HG03159 (cell line): Measurements from ENCODE around the gene DYRK2.

ENCODE experiments used
- ATAC-seq: cut with Tn5 transposase; IDR thresholded peaks from one replicate; pipeline ENCODE4 v1.9.1; 2021; ENCODE audit warnings: mild to moderate bottlenecking, moderate library complexity; ENCODE audit not compliant: unreplicated experiment

Gene DYRK2

GRCh38 chr12:67648521-67649260, at the start of gene DYRK2:
Gene DYRK2 (plus strand): TSS chr12:67648745. CDS start chr12:67649134, 389 bp downstream.
- peak; percentile 53 for ATAC-seq

- ATAC-seq = no peak
These were observed 48.9 kb upstream of the DYRK2 start for GRCh38 chr12:67599691-67600090.

GRCh38 chr12:67601126-67601525, 47.4 kb upstream of the DYRK2 start:
- ATAC-seq = no peak

GRCh38 chr12:67609226-67609870, 39.2 kb upstream of the DYRK2 start:
- ATAC-seq = no peak

GRCh38 chr12:67613040-67613439, 35.5 kb upstream of the DYRK2 start:
- ATAC-seq = no peak

- ATAC-seq = no peak
These were observed 30.9 kb upstream of the DYRK2 start for GRCh38 chr12:67617629-67618028.

GRCh38 chr12:67618303-67618702, 30.2 kb upstream of the DYRK2 start:
- ATAC-seq = no peak

GRCh38 chr12:67621112-67621511, 27.4 kb upstream of the DYRK2 start:
- ATAC-seq = no peak

- no peak for ATAC-seq
These were observed 26.6 kb upstream of the DYRK2 start for GRCh38 chr12:67621926-67622325.

GRCh38 chr12:67623259-67623658, 25.3 kb upstream of the DYRK2 start:
- no peak for ATAC-seq

GRCh38 chr12:67624355-67624754, 24.2 kb upstream of the DYRK2 start:
- no peak for ATAC-seq

GRCh38 chr12:67625004-67625403, 23.5 kb upstream of the DYRK2 start:
- ATAC-seq = no peak

GRCh38 chr12:67626156-67626555, 22.4 kb upstream of the DYRK2 start:
- ATAC-seq = no peak

- ATAC-seq = peak; percentile 97
These were observed 18.0 kb upstream of the DYRK2 start for GRCh38 chr12:67630373-67631088.

- ATAC-seq = no peak
These were observed 16.5 kb upstream of the DYRK2 start for GRCh38 chr12:67632005-67632404.

- no peak for ATAC-seq
These were observed 15.4 kb upstream of the DYRK2 start for GRCh38 chr12:67633024-67633610.

- no peak for ATAC-seq
These were observed 14.8 kb upstream of the DYRK2 start for GRCh38 chr12:67633708-67634107.

- no peak for ATAC-seq
These were observed 14.2 kb upstream of the DYRK2 start for GRCh38 chr12:67634303-67634761.

- ATAC-seq = no peak
These were observed 10.8 kb upstream of the DYRK2 start for GRCh38 chr12:67637718-67638117.

GRCh38 chr12:67638694-67639093, 9.9 kb upstream of the DYRK2 start:
- no peak for ATAC-seq

GRCh38 chr12:67640863-67641262, 7.7 kb upstream of the DYRK2 start:
- ATAC-seq = no peak
